H9 (cell line): ENCODE results near the gene TAF4. TPM values are rescaled to one million over a fixed set of nuclear protein-coding genes. Genes with fewer than 3 reads are reported as not detected.

Experiments
- DNase-seq: peaks from one replicate; pipeline ENCODE4 v3.0.0-alpha.2; 2017
- H2AFZ ChIP-seq: one replicate; pipeline ENCODE4 v1.6.1; 2013; ENCODE audit warnings: mild to moderate bottlenecking, low read length, control low read depth, moderate library complexity
- H2AK5ac ChIP-seq: 2 replicates; pipeline ENCODE4 v1.6.1; 2013; ENCODE audit warnings: low read length, control low read depth, mixed read lengths; ENCODE audit not compliant: insufficient read length
- H2BK120ac ChIP-seq: one replicate; pipeline ENCODE4 v1.6.1; 2013; ENCODE audit warnings: low read depth, mild to moderate bottlenecking, low read length, control low read depth, inconsistent platforms; ENCODE audit not compliant: poor library complexity, severe bottlenecking
- H2BK12ac ChIP-seq: 2 replicates; pipeline ENCODE4 v1.6.1; 2013; ENCODE audit warnings: low read length, control low read depth, mixed read lengths, low read depth; ENCODE audit not compliant: insufficient read length
- H2BK15ac ChIP-seq: 2 replicates; pipeline ENCODE4 v1.6.1; 2013; ENCODE audit warnings: low read depth, low read length, control low read depth
- H2BK20ac ChIP-seq: one replicate; pipeline ENCODE4 v1.6.1; 2013; ENCODE audit warnings: low read depth, mild to moderate bottlenecking, low read length, control low read depth, inconsistent platforms; ENCODE audit not compliant: poor library complexity, severe bottlenecking
- H2BK5ac ChIP-seq: 2 replicates; pipeline ENCODE4 v1.6.1; 2013; ENCODE audit warnings: low read length, control low read depth, mixed read lengths; ENCODE audit not compliant: insufficient read length
- H3K14ac ChIP-seq: 2 replicates; pipeline ENCODE4 v1.6.1; 2013; ENCODE audit warnings: low read length, control low read depth; ENCODE audit not compliant: insufficient read depth
- H3K18ac ChIP-seq: 2 replicates; pipeline ENCODE4 v1.6.1; 2013; ENCODE audit warnings: low read depth, mild to moderate bottlenecking, mixed read lengths, low read length, control low read depth; ENCODE audit not compliant: insufficient read length
- H3K23ac ChIP-seq: 2 replicates; pipeline ENCODE4 v1.6.1; 2013; ENCODE audit warnings: low read length, control low read depth, mixed read lengths, low read depth; ENCODE audit not compliant: insufficient read length
- H3K23me2 ChIP-seq: 2 replicates; pipeline ENCODE4 v1.6.1; 2013; ENCODE audit warnings: low read depth, mild to moderate bottlenecking, mixed read lengths, low read length, control low read depth; ENCODE audit not compliant: insufficient read length, poor library complexity, severe bottlenecking
- H3K27ac ChIP-seq: 2 replicates; pipeline ENCODE4 v1.5.1; 2013; ENCODE audit warnings: low read length, control low read depth, mixed read lengths, low read depth; ENCODE audit not compliant: insufficient read length
- H3K27me3 ChIP-seq: 2 replicates; pipeline ENCODE4 v1.6.1; 2013; ENCODE audit warnings: low read length, control low read depth, inconsistent platforms; ENCODE audit not compliant: insufficient read depth
- H3K4ac ChIP-seq: 2 replicates; pipeline ENCODE4 v1.6.1; 2013; ENCODE audit warnings: low read depth, mild to moderate bottlenecking, control low read depth, inconsistent platforms, low read length, moderate library complexity
- H3K4me1 ChIP-seq: 2 replicates; pipeline ENCODE4 v1.6.1; 2013; ENCODE audit warnings: low read length, control low read depth, inconsistent platforms; ENCODE audit not compliant: insufficient read depth
- H3K4me2 ChIP-seq: 2 replicates; pipeline ENCODE4 v1.6.1; 2013; ENCODE audit warnings: low read length, control low read depth, mixed read lengths; ENCODE audit not compliant: insufficient read length, insufficient read depth
- H3K56ac ChIP-seq: 2 replicates; pipeline ENCODE4 v1.6.1; 2013; ENCODE audit warnings: low read depth, mild to moderate bottlenecking, mixed read lengths, low read length, control low read depth; ENCODE audit not compliant: insufficient read length
- H3K79me1 ChIP-seq: 2 replicates; pipeline ENCODE4 v1.6.1; 2013; ENCODE audit warnings: low read depth, mild to moderate bottlenecking, moderate library complexity, low read length, control low read depth, inconsistent platforms; ENCODE audit not compliant: insufficient read depth, poor library complexity, severe bottlenecking
- H3K79me2 ChIP-seq: 2 replicates; pipeline ENCODE4 v1.6.1; 2013; ENCODE audit warnings: low read length, control low read depth, inconsistent platforms; ENCODE audit not compliant: insufficient read depth
- H3K9ac ChIP-seq: 2 replicates; pipeline ENCODE4 v1.6.1; 2013; ENCODE audit warnings: low read length, control low read depth, mixed read lengths; ENCODE audit not compliant: insufficient read length; ENCODE audit errors: extremely low read depth
- H3K9me3 ChIP-seq: one replicate; pipeline ENCODE4 v1.6.1; 2013; ENCODE audit warnings: low read depth, low read length, inconsistent platforms; ENCODE audit not compliant: control insufficient read depth
- H3T11ph ChIP-seq: one replicate; pipeline ENCODE4 v1.6.1; 2013; ENCODE audit warnings: mild to moderate bottlenecking, low read length, control low read depth, inconsistent platforms
- H4K20me1 ChIP-seq: one replicate; pipeline ENCODE4 v1.6.1; 2013; ENCODE audit not compliant: control insufficient read depth, insufficient read length, insufficient read depth
- H4K5ac ChIP-seq: 2 replicates; pipeline ENCODE4 v1.6.1; 2013; ENCODE audit warnings: low read depth, mild to moderate bottlenecking, mixed read lengths, low read length, control low read depth; ENCODE audit not compliant: insufficient read length
- H4K8ac ChIP-seq: replicated peaks from 2 replicates; pipeline ENCODE4 v1.6.1; 2013; ENCODE audit warnings: low read length, control low read depth, mixed read lengths, low read depth; ENCODE audit not compliant: insufficient read length
- H4K91ac ChIP-seq: 2 replicates; pipeline ENCODE4 v1.6.1; 2013; ENCODE audit warnings: low read depth, mild to moderate bottlenecking, moderate library complexity, mixed read lengths, low read length, control low read depth; ENCODE audit not compliant: insufficient read length
- H3K27ac Mint-ChIP-seq, 3 experiments: 2 replicates in 2 of 3; 3 replicates in 1 of 3; pipeline ENCODE4 v1.8.0; 2020 to 2021; ENCODE audit warnings: mixed read lengths in 3 of 3, mild to moderate bottlenecking in 1 of 3, moderate library complexity in 1 of 3
- H3K27me3 Mint-ChIP-seq: 2 replicates; pipeline ENCODE4 v1.8.0; 2021; ENCODE audit warnings: low read depth, mild to moderate bottlenecking, moderate library complexity, mixed read lengths
- H3K36me3 Mint-ChIP-seq, 3 experiments: 2 replicates in 2 of 3; 3 replicates in 1 of 3; pipeline ENCODE4 v1.8.0; 2020 to 2021; ENCODE audit warnings: low read depth in 3 of 3, mixed read lengths in 3 of 3; ENCODE audit not compliant: insufficient read depth in 1 of 3
- H3K4me1 Mint-ChIP-seq, 2 experiments: 2 replicates each; pipeline ENCODE4 v1.8.0; 2020; ENCODE audit warnings: mixed read lengths in 2 of 2
- H3K4me3 Mint-ChIP-seq, 2 experiments: 2 replicates in 1 of 2; 3 replicates in 1 of 2; pipeline ENCODE4 v1.8.0; 2020 to 2021; ENCODE audit warnings: mild to moderate bottlenecking in 2 of 2, mixed read lengths in 2 of 2, moderate library complexity in 1 of 2
- H3K9me3 Mint-ChIP-seq, 2 experiments: 2 replicates in 1 of 2; 3 replicates in 1 of 2; pipeline ENCODE4 v1.8.0; 2020; ENCODE audit warnings: mild to moderate bottlenecking in 2 of 2, mixed read lengths in 2 of 2, moderate library complexity in 1 of 2
- WGBS: extraction: QIAGEN DNeasy Blood & Tissue Kit; methylation state at CpG from one replicate; pipeline ENCODE4 v1.1.7; 2013; ENCODE audit warnings: missing lambda C conversion rate, low lambda C conversion rate, mixed read lengths; ENCODE audit not compliant: insufficient read length; ENCODE audit errors: extremely low coverage; 5-methylcytosine and 5-hydroxymethylcytosine counted together
- total RNA-seq: library from RNA; stranded (reverse); gene quantifications from 2 replicates; pipeline ENCODE4 v1.2.1, GENCODE V29; 2021
- TF ChIP-seq, protein P1 (sequence below): fragments of 200-600 bp; sonication (generic); conservative IDR thresholded peaks from 3 replicates; pipeline ENCODE4 v1.8.0; 2021; ENCODE audit warnings: antibody characterized with exemption, mild to moderate bottlenecking

Gene TAF4
- total RNA-seq, 1 experiment from 2014 or later = 30.8 TPM

DNA sequence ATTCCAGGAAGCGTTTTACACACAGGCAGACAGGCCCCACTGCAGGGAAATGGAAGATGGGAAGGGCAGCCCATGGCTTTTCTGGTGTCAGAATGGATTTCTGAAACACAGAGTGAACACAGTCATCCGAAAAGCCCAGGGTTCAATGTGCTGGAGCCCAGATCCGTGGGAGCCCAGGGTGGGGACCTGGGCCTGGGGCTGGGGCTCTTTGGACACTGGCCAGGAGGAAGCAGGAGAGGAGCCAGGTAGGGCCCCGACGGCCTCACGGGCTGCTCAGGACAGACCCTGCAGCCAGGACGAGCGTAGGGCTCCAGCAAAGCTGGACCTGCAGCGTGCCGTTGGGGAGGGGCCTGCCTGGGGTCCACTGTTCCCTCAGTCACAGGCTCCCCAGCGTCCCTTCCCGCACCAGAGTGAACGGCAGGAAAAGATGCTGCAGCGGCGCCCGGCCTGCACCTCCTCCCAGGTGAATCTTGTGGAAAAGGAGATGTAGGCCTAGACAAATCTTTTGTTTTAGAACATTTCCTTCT, 32.3 kb upstream of the TAF4 start:
- Histone ChIP-seq H4K5ac (no peak overlapping the region), H3K79me2 (no peaks in the 10 kb centered on the region), H3K23ac (no peak overlapping the region), H2BK5ac (no peak overlapping the region), H3K14ac (no peak overlapping the region), H4K8ac (no peak overlapping the region), H2BK15ac (no peak overlapping the region), H3T11ph (no peak overlapping the region), H3K27me3 (no peaks in the 10 kb centered on the region), H2BK120ac (no peak overlapping the region), H3K4ac (no peak overlapping the region), H4K91ac (no peak overlapping the region), H3K9me3 (no peaks in the 10 kb centered on the region), H3K56ac (no peak overlapping the region), H3K9ac (no peak overlapping the region), H3K18ac (no peak overlapping the region), H4K20me1 (no peaks in the 10 kb centered on the region), H2AFZ (no peak overlapping the region), H3K79me1 (no peaks in the 10 kb centered on the region), H3K4me2 (no peak overlapping the region), H3K23me2 (no peaks in the 10 kb centered on the region), H3K4me1 (no peaks in the 10 kb centered on the region), H3K27ac (no peak overlapping the region), H2BK12ac (no peak overlapping the region), H2AK5ac (no peak overlapping the region), H2BK20ac (no peak overlapping the region)
- no peak overlapping the region for H3K4me3 Mint-ChIP-seq
- peaks cover 10% of the 10 kb centered on the region for H3K27me3 Mint-ChIP-seq
- TF ChIP-seq, protein P1, sequence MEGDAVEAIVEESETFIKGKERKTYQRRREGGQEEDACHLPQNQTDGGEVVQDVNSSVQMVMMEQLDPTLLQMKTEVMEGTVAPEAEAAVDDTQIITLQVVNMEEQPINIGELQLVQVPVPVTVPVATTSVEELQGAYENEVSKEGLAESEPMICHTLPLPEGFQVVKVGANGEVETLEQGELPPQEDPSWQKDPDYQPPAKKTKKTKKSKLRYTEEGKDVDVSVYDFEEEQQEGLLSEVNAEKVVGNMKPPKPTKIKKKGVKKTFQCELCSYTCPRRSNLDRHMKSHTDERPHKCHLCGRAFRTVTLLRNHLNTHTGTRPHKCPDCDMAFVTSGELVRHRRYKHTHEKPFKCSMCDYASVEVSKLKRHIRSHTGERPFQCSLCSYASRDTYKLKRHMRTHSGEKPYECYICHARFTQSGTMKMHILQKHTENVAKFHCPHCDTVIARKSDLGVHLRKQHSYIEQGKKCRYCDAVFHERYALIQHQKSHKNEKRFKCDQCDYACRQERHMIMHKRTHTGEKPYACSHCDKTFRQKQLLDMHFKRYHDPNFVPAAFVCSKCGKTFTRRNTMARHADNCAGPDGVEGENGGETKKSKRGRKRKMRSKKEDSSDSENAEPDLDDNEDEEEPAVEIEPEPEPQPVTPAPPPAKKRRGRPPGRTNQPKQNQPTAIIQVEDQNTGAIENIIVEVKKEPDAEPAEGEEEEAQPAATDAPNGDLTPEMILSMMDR = no peak
- no peaks in the 10 kb centered on the region for H3K9me3 Mint-ChIP-seq
- no peaks in the 10 kb centered on the region for H3K4me1 Mint-ChIP-seq
- H3K36me3 Mint-ChIP-seq = no peaks in the 10 kb centered on the region
- WGBS = no CpG with 5 or more reads among the region's 16 CpGs
- no peak for DNase-seq
- H3K27ac Mint-ChIP-seq = no peak overlapping the region
